HEK293T (cell line): ENCODE data around the gene PRAF2.

ENCODE experiments used
- CTBP1 ChIP-seq: fragments of 450-650 bp; IDR thresholded peaks from 2 replicates; pipeline ENCODE4 v1.6.1; 2016; ENCODE audit warnings: borderline replicate concordance
- FOXK2 ChIP-seq: fragments of 450-650 bp; IDR thresholded peaks from 2 replicates; pipeline ENCODE4 v1.6.1; 2016; ENCODE audit warnings: mild to moderate bottlenecking

DNA sequence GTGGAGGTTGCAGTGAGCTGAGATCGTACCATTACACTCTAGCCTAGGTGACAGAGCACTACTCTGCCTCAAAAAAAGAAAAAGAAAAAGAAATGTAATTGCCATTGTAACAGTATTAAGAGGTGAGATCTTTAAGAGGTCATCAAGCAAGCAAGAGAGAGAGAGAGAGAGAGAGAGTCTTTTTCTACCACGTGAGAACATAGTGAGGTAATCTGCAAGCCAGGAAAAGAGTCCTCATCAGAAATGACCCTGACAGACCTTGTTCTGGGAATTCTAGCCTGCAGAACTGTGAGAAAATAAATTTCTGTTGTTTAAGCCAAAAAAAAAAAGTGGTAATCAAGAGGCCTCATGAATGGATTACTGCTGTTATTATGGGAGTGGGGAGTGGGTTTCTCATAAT is 34.8 kb upstream of the PRAF2 start:
- TF ChIP-seq CTBP1 (no peak), FOXK2 (no peak)
